Smooth muscle cell (in vitro differentiated cells): ENCODE measurements around the gene GATC. TPM values are rescaled to one million over a fixed set of nuclear protein-coding genes. Genes with fewer than 3 reads are reported as not detected.
A peak's percentile ranks its signal among the peaks of the same experiment; 100 is the strongest.
"Not testable (repeated sequence)": the region's sequence is repeated elsewhere in the genome, so short reads cannot be mapped to it uniquely, and the experiment has no call there.

Experiments
- DNase-seq: peaks from one replicate; lab custom pipeline; 2025; ENCODE audit not compliant: unreplicated experiment; lab: John Stamatoyannopoulos, UW
- H2AFZ ChIP-seq: fragments of 200-600 bp; sonication (generic); 2 replicates; pipeline ENCODE4 v1.6.0; 2016; ENCODE audit warnings: antibody characterized with exemption, low read depth, mild to moderate bottlenecking
- H3F3A ChIP-seq: fragments of 200-600 bp; sonication (generic); 2 replicates; pipeline ENCODE4 v1.6.0; 2017; ENCODE audit warnings: antibody characterized with exemption, low read depth
- H3K27ac ChIP-seq: fragments of 200-600 bp; sonication (generic); 2 replicates; pipeline ENCODE4 v1.5.1; 2016; ENCODE audit warnings: low read depth, mild to moderate bottlenecking
- H3K27me3 ChIP-seq: fragments of 200-600 bp; sonication (generic); 2 replicates; pipeline ENCODE4 v1.6.1; 2016; ENCODE audit warnings: low read depth, mild to moderate bottlenecking
- H3K36me3 ChIP-seq: fragments of 200-600 bp; sonication (generic); 2 replicates; pipeline ENCODE4 v1.5.1; 2016; ENCODE audit warnings: low read depth
- H3K4me1 ChIP-seq: fragments of 200-600 bp; sonication (generic); 2 replicates; pipeline ENCODE4 v1.5.1; 2016; ENCODE audit warnings: low read depth
- H3K4me2 ChIP-seq: fragments of 200-600 bp; sonication (generic); 2 replicates; pipeline ENCODE4 v1.6.0; 2016; ENCODE audit warnings: mild to moderate bottlenecking
- H3K4me3 ChIP-seq: fragments of 200-600 bp; sonication (generic); 2 replicates; pipeline ENCODE4 v1.5.1; 2016; ENCODE audit warnings: mild to moderate bottlenecking
- H3K79me2 ChIP-seq: fragments of 200-600 bp; sonication (generic); 2 replicates; pipeline ENCODE4 v1.6.0; 2016; ENCODE audit warnings: low read depth, mild to moderate bottlenecking
- H3K9ac ChIP-seq: fragments of 200-600 bp; sonication (generic); 2 replicates; pipeline ENCODE4 v1.6.0; 2016; ENCODE audit warnings: low read depth
- H3K9me3 ChIP-seq: fragments of 200-600 bp; sonication (generic); replicated peaks from 2 replicates; pipeline ENCODE4 v1.5.1; 2016; ENCODE audit warnings: low read depth
- H4K20me1 ChIP-seq: fragments of 200-600 bp; sonication (generic); 2 replicates; pipeline ENCODE4 v1.6.0; 2016; ENCODE audit warnings: low read depth
- CTCF ChIP-seq: fragments of 200-600 bp; sonication (generic); IDR thresholded peaks from 2 replicates; pipeline ENCODE4 v1.5.1; 2017; ENCODE audit warnings: borderline replicate concordance, mild to moderate bottlenecking, antibody characterized with exemption; ENCODE audit not compliant: insufficient read depth, poor library complexity, severe bottlenecking
- WGBS: methylation state at CpG from one replicate; pipeline ENCODE4 v1.1.7; 2016; ENCODE audit warnings: low lambda C conversion rate; 5-methylcytosine and 5-hydroxymethylcytosine counted together
- polyA plus RNA-seq: library from polyadenylated mRNA; unstranded; fragments of >200 nt; fragmentation: Nextera tagmentation; extraction: Ambion mirVana; gene quantifications from 2 replicates; pipeline ENCODE4 v1.2.1, GENCODE V29; 2016
- total RNA-seq: library from RNA; depleted of rRNA; stranded (reverse); fragments of >200 nt; gene quantifications from 2 replicates; pipeline ENCODE4 v1.2.3, GENCODE V29; 2014

The GATC gene
- total and polyA plus RNA-seq, 2 experiments from 2014 or later = 10.3 to 22.2 TPM

- H3F3A ChIP-seq = peaks cover 3% of the 10 kb centered on the region
- peaks cover 51% of the 10 kb centered on the region for H3K79me2 ChIP-seq
- H3K4me2 ChIP-seq = peak overlapping the region; percentile 90
- H3K4me3 ChIP-seq = peak overlapping the region; percentile 98
- no peak overlapping the region for H3K27ac ChIP-seq
- H3K36me3 ChIP-seq = no peaks in the 10 kb centered on the region
- peak; percentile 6 for DNase-seq
- H3K9ac ChIP-seq = no peak overlapping the region
- peaks cover 15% of the 10 kb centered on the region for H3K4me1 ChIP-seq
- peak; percentile 61 for TF ChIP-seq CTCF
- H2AFZ ChIP-seq = no peak overlapping the region
- H4K20me1 ChIP-seq = peaks cover 24% of the 10 kb centered on the region
- WGBS = 38% methylated on average over 6 of the region's 6 CpGs
- H3K27me3 ChIP-seq = no peaks in the 10 kb centered on the region
- H3K9me3 ChIP-seq = no peaks in the 10 kb centered on the region
Measured at GRCh38 chr12:120439646-120440247, 6.5 kb upstream of the GATC start.

- Histone ChIP-seq H3K79me2 (peaks cover 73% of the 10 kb centered on the region), H3K27me3 (no peaks in the 10 kb centered on the region), H3K4me3 (no peak overlapping the region), H4K20me1 (peaks cover 11% of the 10 kb centered on the region), H3K4me2 (peak overlapping the region; percentile 94), H3F3A (peaks cover 7% of the 10 kb centered on the region), H3K27ac (no peak overlapping the region), H3K9ac (no peak overlapping the region), H3K36me3 (no peaks in the 10 kb centered on the region), H2AFZ (no peak overlapping the region), H3K9me3 (no peaks in the 10 kb centered on the region), H3K4me1 (peaks cover 9% of the 10 kb centered on the region)
- DNase-seq = no peak
- WGBS = 98% methylated on average over 2 of the region's 2 CpGs
- no peak for TF ChIP-seq CTCF
Measured at GRCh38 chr12:120444676-120445075, 1.6 kb upstream of the GATC start.

DNA sequence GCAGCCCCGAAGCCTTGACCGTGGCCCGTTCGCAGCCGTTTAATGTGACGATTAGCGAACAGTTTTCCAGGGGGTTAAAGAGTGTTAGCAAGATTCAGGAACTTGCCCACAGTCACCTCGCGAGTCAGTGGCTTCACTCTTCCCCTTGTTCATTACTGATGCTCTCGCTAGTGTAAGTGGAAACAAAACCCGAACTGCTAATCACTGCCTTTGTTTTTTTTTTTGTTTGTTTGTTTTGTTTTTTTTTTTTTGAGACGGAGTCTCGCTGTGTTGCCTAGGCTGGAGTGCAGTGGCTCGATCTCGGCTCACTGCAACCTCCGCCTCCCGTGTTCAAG is 567 bp downstream of the GATC start:
- H3K4me2 ChIP-seq = peak overlapping the region; percentile 94
- H3K4me1 ChIP-seq, H3K9me3 ChIP-seq, H3F3A ChIP-seq, H3K36me3 ChIP-seq, H4K20me1 ChIP-seq, H3K27me3 ChIP-seq, DNase-seq: not testable (repeated sequence)
- H3K4me3 ChIP-seq = peak overlapping the region; percentile 80
- H3K79me2 ChIP-seq = peaks cover 62% of the 10 kb centered on the region
- H3K27ac ChIP-seq = peak overlapping the region; percentile 89
- WGBS = 15% methylated on average over 17 of the region's 17 CpGs
- H2AFZ ChIP-seq = peak overlapping the region; percentile 76
- peak overlapping the region; percentile 90 for H3K9ac ChIP-seq

DNA sequence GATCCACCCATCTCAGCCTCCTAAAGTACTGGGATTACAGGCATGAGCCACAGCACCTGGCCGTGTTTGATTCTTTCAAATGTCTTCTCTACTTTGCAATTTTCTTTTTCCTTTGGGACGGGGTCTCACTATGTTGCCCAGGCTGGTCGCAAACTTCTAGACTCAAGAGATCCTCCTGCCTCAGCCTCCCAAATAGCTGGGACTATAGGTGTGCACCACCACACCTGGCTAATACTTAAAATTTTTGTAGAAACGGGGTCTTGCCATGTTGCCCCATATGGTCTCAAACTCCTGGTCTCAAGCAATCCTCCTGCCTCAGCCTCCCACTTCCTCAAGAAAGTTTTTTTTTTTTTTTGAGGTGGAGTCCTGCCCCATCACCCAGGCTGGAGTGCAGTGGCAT is 1.7 kb downstream of the GATC start:
- WGBS = 97% methylated on average over 4 of the region's 4 CpGs
- TF ChIP-seq CTCF = no peak
- H3K36me3 ChIP-seq = no peaks in the 10 kb centered on the region
- H3K27me3 ChIP-seq = no peaks in the 10 kb centered on the region
- peak overlapping the region; percentile 80 for H3K4me3 ChIP-seq
- DNase-seq = no peak
- H2AFZ ChIP-seq = no peak overlapping the region
- H3K79me2 ChIP-seq = peaks cover 58% of the 10 kb centered on the region
- peaks cover 9% of the 10 kb centered on the region for H3K4me1 ChIP-seq
- H3K9ac ChIP-seq = no peak overlapping the region
- H3K4me2 ChIP-seq = no peak overlapping the region
- H3K27ac ChIP-seq = no peak overlapping the region
- H4K20me1 ChIP-seq = peaks cover 8% of the 10 kb centered on the region
- peaks cover 7% of the 10 kb centered on the region for H3F3A ChIP-seq
- H3K9me3 ChIP-seq = no peaks in the 10 kb centered on the region

DNA sequence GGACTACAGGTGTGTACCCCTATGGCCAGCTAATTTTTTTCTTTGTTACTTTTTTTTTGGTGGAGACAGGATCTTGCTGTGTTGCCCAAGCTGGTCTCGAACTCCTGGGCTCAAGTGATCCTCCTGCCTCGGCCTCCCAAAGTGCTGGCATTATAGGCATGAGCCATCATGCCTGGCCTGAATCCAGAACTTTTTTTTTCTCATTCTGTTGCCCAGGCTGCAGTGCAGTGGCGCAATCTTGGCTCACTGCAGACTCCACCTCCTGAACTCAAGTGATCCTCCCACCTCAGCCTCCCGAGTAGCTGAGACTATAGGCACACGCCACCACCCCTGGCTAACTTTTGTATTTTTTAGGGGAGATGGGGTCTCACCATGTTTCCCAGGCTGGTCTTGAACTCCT is 6.3 kb downstream of the GATC start:
- not testable (repeated sequence) for H3K36me3 ChIP-seq, H3K4me3 ChIP-seq, H3K9me3 ChIP-seq, DNase-seq, H3K27me3 ChIP-seq, H2AFZ ChIP-seq, H3K9ac ChIP-seq, H3K4me2 ChIP-seq, H3K4me1 ChIP-seq, H3F3A ChIP-seq, H3K27ac ChIP-seq
- Histone ChIP-seq H4K20me1 (peaks cover 22% of the 10 kb centered on the region), H3K79me2 (peaks cover 24% of the 10 kb centered on the region)
- WGBS = 94% methylated on average over 5 of the region's 5 CpGs
